ENCODE data around the gene PLEKHA6.

Gene PLEKHA6

GRCh38 chr1:204176049-204176448 is 183.7 kb downstream of the PLEKHA6 start:
- DNase-seq: no peak

- DNase-seq: no peak
Observed at GRCh38 chr1:204174958-204175357, 184.8 kb downstream of the PLEKHA6 start.

GRCh38 chr1:204172404-204173029 is 187.2 kb downstream of the PLEKHA6 start:
- no peak for DNase-seq

GRCh38 chr1:204171751-204172178 is 188.0 kb downstream of the PLEKHA6 start:
- DNase-seq: no peak

- no peak for DNase-seq
Observed at GRCh38 chr1:204170494-204171155, 189.1 kb downstream of the PLEKHA6 start.

GRCh38 chr1:204169858-204170257 is 189.9 kb downstream of the PLEKHA6 start:
- no peak for DNase-seq
